HG03139 (cell line): ENCODE results near the gene KRTAP4-16.
"Not testable (repeated sequence)": the region's sequence is repeated elsewhere in the genome, so short reads cannot be mapped to it uniquely, and the experiment has no call there.

Experiments used
- ATAC-seq: cut with Tn5 transposase; IDR thresholded peaks from one replicate; pipeline ENCODE4 v1.9.1; 2021; ENCODE audit not compliant: unreplicated experiment

KRTAP4-16 gene

GRCh38 chr17:41076788-41077187 lies 25.2 kb downstream of the KRTAP4-16 start:
- no peak for ATAC-seq

GRCh38 chr17:41073676-41074075 lies 28.3 kb downstream of the KRTAP4-16 start:
- no peak for ATAC-seq

GRCh38 chr17:41071606-41072360 lies 30.2 kb downstream of the KRTAP4-16 start:
- no peak for ATAC-seq

- no peak for ATAC-seq
Observed at GRCh38 chr17:41069031-41069430, 33.0 kb downstream of the KRTAP4-16 start.

GRCh38 chr17:41067281-41067680 lies 34.7 kb downstream of the KRTAP4-16 start:
- ATAC-seq, result no peak

- ATAC-seq, result no peak
Observed at GRCh38 chr17:41065829-41066624, 36.0 kb downstream of the KRTAP4-16 start, which contains the start of gene KRTAP2-4. TSS of gene KRTAP2-4 (minus strand) at chr17:41065879. CDS start at chr17:41065845, 34 bp downstream.

GRCh38 chr17:41065016-41065689 lies 36.9 kb downstream of the KRTAP4-16 start:
- not testable (repeated sequence) for ATAC-seq

- ATAC-seq, result no peak
Observed at GRCh38 chr17:41064301-41064700, 37.7 kb downstream of the KRTAP4-16 start.

GRCh38 chr17:41063449-41063848 lies 38.6 kb downstream of the KRTAP4-16 start:
- no peak for ATAC-seq

GRCh38 chr17:41061964-41062363 lies 40.0 kb downstream of the KRTAP4-16 start:
- no peak for ATAC-seq

- ATAC-seq, result no peak
Observed at GRCh38 chr17:41060052-41060604, 41.9 kb downstream of the KRTAP4-16 start, which contains the start of gene KRTAP2-3. TSS of gene KRTAP2-3 (minus strand) at chr17:41060114. CDS start at chr17:41060050, 64 bp downstream.

- ATAC-seq, result not testable (repeated sequence)
Observed at GRCh38 chr17:41059276-41060051, 42.5 kb downstream of the KRTAP4-16 start.

GRCh38 chr17:41058741-41059140 lies 43.3 kb downstream of the KRTAP4-16 start:
- ATAC-seq, result no peak

- ATAC-seq, result no peak
Observed at GRCh38 chr17:41057547-41057946, 44.5 kb downstream of the KRTAP4-16 start.

GRCh38 chr17:41055130-41055529 lies 46.9 kb downstream of the KRTAP4-16 start, which contains the start of gene KRTAP2-2:
TSS of gene KRTAP2-2 (minus strand) at chr17:41055230. CDS start at chr17:41055211, 19 bp downstream.
- ATAC-seq, result not testable (repeated sequence)

- not testable (repeated sequence) for ATAC-seq
Observed at GRCh38 chr17:41054556-41054955, 47.5 kb downstream of the KRTAP4-16 start.

- ATAC-seq, result no peak
Observed at GRCh38 chr17:41054025-41054424, 48.0 kb downstream of the KRTAP4-16 start.

GRCh38 chr17:41052566-41052965 lies 49.4 kb downstream of the KRTAP4-16 start:
- ATAC-seq, result no peak
